Suprapubic skin (tissue), 4 donors: Measurements from ENCODE around the gene SVOP. TPM values are rescaled to one million over a fixed set of nuclear protein-coding genes. Genes with fewer than 3 reads are reported as not detected.

Experiments
- DNase-seq, 2 donors: peaks; one replicate each; pipeline ENCODE4 v3.0.0-alpha.2; 2019; ENCODE audit warnings: low spot score in 2 of 2
- H3K27ac ChIP-seq: fragments of 200-600 bp; sonication (generic); one replicate; pipeline ENCODE4 v1.5.1; 2019
- H3K27me3 ChIP-seq: fragments of 200-600 bp; sonication (generic); one replicate; pipeline ENCODE4 v1.5.1; 2019
- H3K36me3 ChIP-seq: fragments of 200-600 bp; sonication (generic); one replicate; pipeline ENCODE4 v1.5.1; 2019
- H3K4me1 ChIP-seq: fragments of 200-600 bp; sonication (generic); one replicate; pipeline ENCODE4 v1.5.1; 2019
- H3K4me3 ChIP-seq: fragments of 200-600 bp; sonication (generic); one replicate; pipeline ENCODE4 v1.5.1; 2019; ENCODE audit warnings: mild to moderate bottlenecking
- H3K9me3 ChIP-seq: fragments of 200-600 bp; sonication (generic); one replicate; pipeline ENCODE4 v1.5.1; 2019
- CTCF ChIP-seq, 2 donors: fragments of 200-600 bp in 1 of 2; fragments of 450-650 bp in 1 of 2; sonication (generic) in 1 of 2; IDR thresholded peaks; one replicate each; pipeline ENCODE4 v1.5.1; 2016 to 2019; ENCODE audit warnings: antibody characterized with exemption in 2 of 2, mild to moderate bottlenecking in 1 of 2, moderate library complexity in 1 of 2
- EP300 ChIP-seq: sonication (generic); formaldehyde crosslinking; IDR thresholded peaks from one replicate; pipeline ENCODE4 v1.6.1; 2017; ENCODE audit warnings: antibody characterized with exemption
- POLR2A ChIP-seq, 2 donors: fragments of 450-650 bp; IDR thresholded peaks; one replicate each; pipeline ENCODE4 v1.6.1; 2017; ENCODE audit warnings: antibody characterized with exemption in 2 of 2, mild to moderate bottlenecking in 2 of 2, moderate library complexity in 2 of 2
- POLR2AphosphoS5 ChIP-seq, 3 donors: sonication (generic); formaldehyde crosslinking; IDR thresholded peaks; one replicate each; pipeline ENCODE4 v1.6.1; 2017; ENCODE audit warnings: antibody characterized with exemption in 3 of 3
- WGBS: methylation state at CpG from one replicate; pipeline ENCODE4 v1.1.5; 2018; 5-methylcytosine and 5-hydroxymethylcytosine counted together
- total RNA-seq, 4 donors: library from RNA; depleted of rRNA; stranded (reverse); fragments of >200 nt; gene quantifications; one replicate each; pipeline ENCODE4 v1.1.0, GENCODE V29; 2016

Gene SVOP
- total RNA-seq, 4 donors from 2014 or later = not detected

DNA sequence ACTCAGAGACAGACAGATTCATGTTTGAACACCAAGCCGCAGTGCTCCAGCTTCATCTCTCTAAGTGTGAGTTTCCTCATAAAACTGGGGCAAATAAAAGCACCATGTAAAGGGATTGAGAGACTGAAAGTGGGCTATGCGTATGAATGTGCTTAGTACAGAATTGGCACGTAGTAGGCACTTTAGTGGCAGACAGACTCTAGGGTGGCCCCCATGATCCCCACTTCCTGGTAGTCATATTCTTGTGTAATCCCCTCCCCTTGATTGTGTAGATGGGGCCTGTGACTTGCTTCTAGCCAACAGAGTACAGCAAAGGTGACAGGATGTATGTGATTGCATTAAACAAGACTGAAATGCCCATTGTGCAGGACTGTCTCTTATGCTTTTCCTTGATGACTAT, 98.0 kb downstream of the SVOP start:
- no peak for DNase-seq
- Histone ChIP-seq H3K4me1 (no peaks in the 10 kb centered on the region), H3K9me3 (peaks cover 3% of the 10 kb centered on the region), H3K4me3 (no peak overlapping the region), H3K27me3 (no peaks in the 10 kb centered on the region), H3K36me3 (no peaks in the 10 kb centered on the region), H3K27ac (no peak overlapping the region)
- no peak for TF ChIP-seq CTCF (IDR thresholded peaks at IDR 0.05)
- no peak for TF ChIP-seq EP300
- TF ChIP-seq POLR2AphosphoS5 (IDR thresholded peaks at IDR 0.05) = no peak
- 93% methylated on average over 3 of the region's 3 CpGs for WGBS

DNA sequence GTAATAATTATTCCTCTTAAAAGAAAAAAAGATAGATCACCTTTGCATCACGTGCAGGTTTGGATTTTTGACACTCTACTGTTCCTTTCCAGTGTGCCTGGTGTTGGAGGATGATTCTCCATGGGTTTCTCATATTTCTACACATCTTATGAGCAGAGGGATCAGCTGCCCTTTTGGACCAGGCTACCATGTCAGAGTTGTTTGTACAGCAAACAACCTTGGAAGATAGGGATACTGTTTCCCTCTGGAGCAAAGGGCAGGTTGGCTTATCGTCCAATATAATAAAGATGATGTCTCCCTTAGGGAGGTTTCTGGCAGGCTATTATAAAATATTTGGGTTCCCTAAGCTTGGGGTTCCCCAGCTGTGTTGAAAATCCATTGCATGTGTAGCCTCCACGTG, 98.9 kb downstream of the SVOP start:
- H3K4me3 ChIP-seq = no peak overlapping the region
- H3K27me3 ChIP-seq = no peaks in the 10 kb centered on the region
- H3K36me3 ChIP-seq = no peaks in the 10 kb centered on the region
- no peak for DNase-seq
- no peak for TF ChIP-seq CTCF (IDR thresholded peaks at IDR 0.05)
- no peak for TF ChIP-seq POLR2A (IDR thresholded peaks at IDR 0.05)
- no peak for TF ChIP-seq EP300
- TF ChIP-seq POLR2AphosphoS5 (IDR thresholded peaks at IDR 0.05) = no peak
- H3K4me1 ChIP-seq = no peaks in the 10 kb centered on the region
- peaks cover 3% of the 10 kb centered on the region for H3K9me3 ChIP-seq
- H3K27ac ChIP-seq = no peak overlapping the region
- 69% methylated on average over 3 of the region's 3 CpGs for WGBS

DNA sequence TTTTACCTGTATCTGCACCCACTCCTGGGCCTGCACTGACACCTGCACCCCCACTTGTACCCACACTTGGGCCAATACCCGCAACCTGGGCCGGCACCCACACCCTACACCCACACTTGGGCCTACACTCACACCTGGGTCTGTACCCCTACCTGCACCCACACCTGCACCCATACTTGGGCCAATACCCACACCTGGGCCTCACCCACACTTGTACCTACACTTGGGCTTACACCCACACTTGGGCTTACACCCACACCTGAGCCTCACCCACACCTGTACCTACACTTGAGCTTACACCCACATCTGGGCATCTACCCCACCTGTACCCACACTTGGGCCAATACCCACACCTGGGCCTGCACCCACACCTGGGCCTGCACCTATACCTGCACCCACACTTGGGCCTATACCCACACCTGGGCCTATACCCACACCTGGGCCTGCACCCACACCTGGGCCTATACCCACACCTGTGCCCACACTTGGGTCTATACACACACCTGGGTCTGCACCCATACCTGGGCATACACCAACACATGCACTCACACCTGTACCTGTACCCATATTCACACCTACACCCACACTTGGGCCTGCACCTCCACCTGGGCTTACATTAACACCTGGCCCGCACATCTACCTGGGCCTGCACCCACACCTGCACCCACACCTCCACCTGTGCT, 101.8 kb downstream of the SVOP start:
- Histone ChIP-seq H3K4me1 (no peaks in the 10 kb centered on the region), H3K9me3 (peaks cover 3% of the 10 kb centered on the region), H3K36me3 (no peaks in the 10 kb centered on the region), H3K27ac (no peak overlapping the region), H3K4me3 (no peak overlapping the region), H3K27me3 (no peaks in the 10 kb centered on the region)
- no peak for DNase-seq
- TF ChIP-seq POLR2A (IDR thresholded peaks at IDR 0.05) (no peak), CTCF (IDR thresholded peaks at IDR 0.05) (no peak), EP300 (no peak), POLR2AphosphoS5 (IDR thresholded peaks at IDR 0.05) (no peak)
- WGBS = 84% methylated on average over 3 of the region's 3 CpGs

DNA sequence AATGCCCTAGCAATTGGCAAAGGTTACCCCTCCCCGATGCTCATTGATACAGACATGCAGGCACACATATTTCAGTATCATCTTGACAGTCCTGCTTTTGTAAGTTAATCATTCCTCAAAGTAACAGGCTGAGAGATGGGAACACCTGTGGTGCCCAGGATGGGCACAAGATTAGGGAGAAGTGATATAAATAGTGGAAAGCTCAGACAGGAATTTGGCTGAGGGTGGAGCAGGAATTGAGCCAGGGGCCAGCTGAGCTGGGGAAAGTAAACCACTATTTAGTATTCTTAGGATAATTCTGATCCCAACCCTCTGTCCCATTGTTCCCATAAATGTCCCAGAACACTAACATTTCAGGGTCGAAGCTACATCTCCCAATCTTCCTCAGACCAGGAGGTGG, 102.7 kb downstream of the SVOP start:
- Histone ChIP-seq H3K9me3 (peaks cover 3% of the 10 kb centered on the region), H3K27ac (no peak overlapping the region), H3K27me3 (no peaks in the 10 kb centered on the region), H3K4me3 (no peak overlapping the region), H3K36me3 (no peaks in the 10 kb centered on the region), H3K4me1 (no peaks in the 10 kb centered on the region)
- WGBS = 57% methylated on average over 2 of the region's 2 CpGs
- TF ChIP-seq CTCF (IDR thresholded peaks at IDR 0.05) = no peak
- TF ChIP-seq EP300 = no peak
- no peak for TF ChIP-seq POLR2AphosphoS5 (IDR thresholded peaks at IDR 0.05)
- TF ChIP-seq POLR2A (IDR thresholded peaks at IDR 0.05) = no peak
- no peak for DNase-seq

- no peak overlapping the region for H3K27ac ChIP-seq
- 50% methylated on average over 5 of the region's 5 CpGs for WGBS
- no peaks in the 10 kb centered on the region for H3K27me3 ChIP-seq
- no peaks in the 10 kb centered on the region for H3K4me1 ChIP-seq
- no peaks in the 10 kb centered on the region for H3K36me3 ChIP-seq
- TF ChIP-seq EP300 = no peak
- TF ChIP-seq POLR2A (IDR thresholded peaks at IDR 0.05) = no peak
- no peak for TF ChIP-seq CTCF (IDR thresholded peaks at IDR 0.05)
- TF ChIP-seq POLR2AphosphoS5 (IDR thresholded peaks at IDR 0.05) = no peak
- no peak for DNase-seq
- no peaks in the 10 kb centered on the region for H3K9me3 ChIP-seq
- no peak overlapping the region for H3K4me3 ChIP-seq
Measured at GRCh38 chr12:108916336-108916735, 104.5 kb downstream of the SVOP start.
